Smooth muscle cell (in vitro differentiated cells): ENCODE measurements around the gene HBS1L. TPM values are rescaled to one million over a fixed set of nuclear protein-coding genes. Genes with fewer than 3 reads are reported as not detected.

Experiments used
- microRNA-seq: library from miRNA; unstranded; fragments of <30 nt; microRNA quantifications from one replicate; pipeline ENCODE4, GENCODE V29; 2016; ENCODE audit warnings: borderline number of aligned reads
- polyA plus RNA-seq: library from polyadenylated mRNA; unstranded; fragments of >200 nt; fragmentation: Nextera tagmentation; extraction: Ambion mirVana; gene quantifications from 2 replicates; pipeline ENCODE4 v1.2.1, GENCODE V29; 2016
- total RNA-seq: library from RNA; depleted of rRNA; stranded (reverse); fragments of >200 nt; gene quantifications from 2 replicates; pipeline ENCODE4 v1.2.3, GENCODE V29; 2014

HBS1L gene
- total and polyA plus RNA-seq, 2 experiments from 2014 or later, result 64.3 to 84.8 TPM

Small RNAs within 50 kb of the gene (microRNA-seq; reads per million reads assigned to microRNA genes)
- not detected for gene MIR3662

Other genes starting within 250 kb of the HBS1L start
- 1.9 and 11.2 TPM in 2 replicates for gene ALDH8A1, start 104.7 kb downstream of the HBS1L start, total RNA-seq
- 0.64 TPM in 1 of 2 replicates, not detected in the other for gene ALDH8A1, start 104.7 kb downstream of the HBS1L start, polyA plus RNA-seq
- gene MYB, start 126.5 kb upstream of the HBS1L start, total RNA-seq, result 1.2 TPM in 1 of 2 replicates, not detected in the other
- 0.06 and 0.25 TPM in 2 replicates for gene MYB, start 126.5 kb upstream of the HBS1L start, polyA plus RNA-seq